PFSK-1 (cell line): ENCODE measurements around the gene PODXL2.

Source experiments
- FOXP2 ChIP-seq: optimal IDR thresholded peaks from 2 replicates; pipeline ENCODE3; 2011; ENCODE audit warnings: borderline replicate concordance, control low read depth, inconsistent platforms; ENCODE audit not compliant: insufficient read depth; ENCODE audit errors: extremely low read length, extremely low read depth
- POLR2AphosphoS5 ChIP-seq: IDR thresholded peaks from 2 replicates; pipeline ENCODE4 v1.6.1; 2012; ENCODE audit warnings: low read depth, mild to moderate bottlenecking, control low read depth, low read length, moderate library complexity
- SIN3A ChIP-seq: IDR thresholded peaks from 2 replicates; pipeline ENCODE4 v1.6.1; 2012; ENCODE audit warnings: mild to moderate bottlenecking, low read length, moderate library complexity, borderline replicate concordance; ENCODE audit not compliant: insufficient read depth
- TAF1 ChIP-seq: IDR thresholded peaks from 2 replicates; pipeline ENCODE4 v1.6.1; 2012; ENCODE audit warnings: low read length, control low read depth, borderline replicate concordance; ENCODE audit not compliant: insufficient read depth
- TF ChIP-seq, protein P1 (sequence below), 2 experiments: IDR thresholded peaks; 2 replicates each; pipeline versions ENCODE4 v1.6.1 to v1.8.0; 2011 to 2012; ENCODE audit warnings: low read depth in 2 of 2, low read length in 2 of 2, control low read depth in 1 of 2, inconsistent platforms in 1 of 2, mild to moderate bottlenecking in 1 of 2, moderate library complexity in 1 of 2; ENCODE audit not compliant: insufficient read depth in 1 of 2

Gene PODXL2

DNA sequence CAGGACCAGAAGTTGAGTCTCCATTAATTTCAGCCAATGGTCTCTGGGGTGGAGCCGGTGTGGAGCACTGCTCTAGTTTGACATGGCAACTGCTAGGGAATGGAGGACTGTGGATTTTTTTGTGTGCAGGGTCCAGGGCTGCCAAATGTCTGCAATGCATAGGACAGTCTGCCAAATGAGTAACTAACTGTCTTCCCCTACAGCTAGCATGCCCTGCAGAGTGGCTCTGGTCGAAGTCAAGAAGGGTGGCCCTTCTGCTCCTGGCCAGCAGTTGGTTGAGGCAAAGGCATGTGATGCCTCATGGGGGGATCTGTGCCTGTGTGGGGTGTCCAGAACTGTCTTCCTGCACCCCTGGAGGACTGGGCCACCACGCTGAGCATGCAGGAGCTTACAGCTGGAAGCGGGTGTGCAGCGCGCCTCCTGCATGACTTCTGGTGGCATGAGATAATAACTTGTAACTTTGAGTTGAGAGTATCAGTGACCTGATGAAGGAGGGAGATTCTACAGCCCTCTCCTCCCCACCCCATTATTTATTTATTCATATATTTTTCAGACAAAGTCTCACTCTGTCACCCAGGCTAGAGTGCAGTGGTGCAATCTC, 43.1 kb upstream of the PODXL2 start:
- TF ChIP-seq SIN3A, result no peak
- TF ChIP-seq POLR2AphosphoS5, result no peak
- no peak for TF ChIP-seq FOXP2
- TF ChIP-seq, protein P1, sequence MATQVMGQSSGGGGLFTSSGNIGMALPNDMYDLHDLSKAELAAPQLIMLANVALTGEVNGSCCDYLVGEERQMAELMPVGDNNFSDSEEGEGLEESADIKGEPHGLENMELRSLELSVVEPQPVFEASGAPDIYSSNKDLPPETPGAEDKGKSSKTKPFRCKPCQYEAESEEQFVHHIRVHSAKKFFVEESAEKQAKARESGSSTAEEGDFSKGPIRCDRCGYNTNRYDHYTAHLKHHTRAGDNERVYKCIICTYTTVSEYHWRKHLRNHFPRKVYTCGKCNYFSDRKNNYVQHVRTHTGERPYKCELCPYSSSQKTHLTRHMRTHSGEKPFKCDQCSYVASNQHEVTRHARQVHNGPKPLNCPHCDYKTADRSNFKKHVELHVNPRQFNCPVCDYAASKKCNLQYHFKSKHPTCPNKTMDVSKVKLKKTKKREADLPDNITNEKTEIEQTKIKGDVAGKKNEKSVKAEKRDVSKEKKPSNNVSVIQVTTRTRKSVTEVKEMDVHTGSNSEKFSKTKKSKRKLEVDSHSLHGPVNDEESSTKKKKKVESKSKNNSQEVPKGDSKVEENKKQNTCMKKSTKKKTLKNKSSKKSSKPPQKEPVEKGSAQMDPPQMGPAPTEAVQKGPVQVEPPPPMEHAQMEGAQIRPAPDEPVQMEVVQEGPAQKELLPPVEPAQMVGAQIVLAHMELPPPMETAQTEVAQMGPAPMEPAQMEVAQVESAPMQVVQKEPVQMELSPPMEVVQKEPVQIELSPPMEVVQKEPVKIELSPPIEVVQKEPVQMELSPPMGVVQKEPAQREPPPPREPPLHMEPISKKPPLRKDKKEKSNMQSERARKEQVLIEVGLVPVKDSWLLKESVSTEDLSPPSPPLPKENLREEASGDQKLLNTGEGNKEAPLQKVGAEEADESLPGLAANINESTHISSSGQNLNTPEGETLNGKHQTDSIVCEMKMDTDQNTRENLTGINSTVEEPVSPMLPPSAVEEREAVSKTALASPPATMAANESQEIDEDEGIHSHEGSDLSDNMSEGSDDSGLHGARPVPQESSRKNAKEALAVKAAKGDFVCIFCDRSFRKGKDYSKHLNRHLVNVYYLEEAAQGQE (IDR thresholded peaks at IDR 0.05; ENCODE audit: insufficient read depth in 1 of 2, low read depth in 2 of 2, low read length in 2 of 2), result no peak
- no peak for TF ChIP-seq TAF1

DNA sequence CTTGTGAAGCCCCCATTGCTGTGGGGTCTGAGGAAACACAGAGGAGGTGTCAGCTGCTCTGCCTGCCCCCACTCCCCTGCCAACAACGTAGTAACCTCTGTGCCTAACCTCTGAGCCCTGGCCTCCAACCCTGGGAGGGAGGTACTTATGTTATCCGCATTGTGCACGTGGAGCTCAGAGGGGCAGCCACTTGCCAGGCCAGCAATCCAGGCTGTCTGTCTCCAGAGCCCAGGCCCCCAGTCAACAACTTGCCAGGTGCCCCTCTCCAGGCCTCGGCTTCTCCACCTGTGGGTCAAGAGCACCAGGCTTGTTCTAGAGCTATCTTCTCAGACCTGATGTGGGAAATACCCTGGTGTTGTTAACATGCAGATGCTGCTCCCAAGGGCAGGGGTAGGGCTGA, 41.1 kb upstream of the PODXL2 start:
- TF ChIP-seq POLR2AphosphoS5, result no peak

DNA sequence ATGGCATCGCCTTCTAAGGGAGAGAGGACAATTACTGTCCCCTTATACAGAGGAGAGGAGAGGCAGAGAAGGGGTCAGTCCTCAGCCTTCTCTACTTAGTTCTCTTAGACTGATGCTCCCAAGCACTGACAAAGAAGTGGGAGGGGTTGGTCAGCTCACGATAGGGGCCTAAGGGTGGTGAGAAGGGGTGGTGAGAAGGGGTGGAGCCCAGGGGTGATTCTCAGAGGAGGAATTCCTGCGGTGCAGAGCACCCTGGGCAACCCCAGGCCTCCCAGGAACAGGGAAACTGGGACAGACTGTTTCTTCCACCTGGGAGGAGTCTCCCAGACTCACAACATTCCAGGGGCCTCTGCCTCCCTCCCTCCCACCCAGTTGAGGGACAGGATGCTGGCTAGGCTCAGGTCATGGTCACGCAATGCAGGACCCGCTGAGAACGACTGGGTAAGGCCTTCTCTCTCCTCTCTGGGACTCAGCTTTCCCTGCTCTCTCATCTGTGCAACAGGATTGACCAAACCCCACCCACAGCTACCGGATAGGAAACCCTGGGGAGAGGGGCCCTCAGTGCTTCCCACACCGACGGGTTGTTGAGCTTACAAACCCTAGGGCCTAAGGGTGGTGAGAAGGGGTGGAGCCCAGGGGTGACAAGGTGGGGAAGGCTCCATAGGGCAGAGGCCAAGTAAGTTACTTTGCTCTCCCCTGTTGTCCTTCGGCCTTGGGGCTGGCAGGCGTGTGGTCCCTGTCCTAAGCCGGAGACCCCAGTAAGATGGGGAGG, 40.0 kb upstream of the PODXL2 start:
- TF ChIP-seq FOXP2 (no peak), POLR2AphosphoS5 (no peak), TAF1 (no peak)

DNA sequence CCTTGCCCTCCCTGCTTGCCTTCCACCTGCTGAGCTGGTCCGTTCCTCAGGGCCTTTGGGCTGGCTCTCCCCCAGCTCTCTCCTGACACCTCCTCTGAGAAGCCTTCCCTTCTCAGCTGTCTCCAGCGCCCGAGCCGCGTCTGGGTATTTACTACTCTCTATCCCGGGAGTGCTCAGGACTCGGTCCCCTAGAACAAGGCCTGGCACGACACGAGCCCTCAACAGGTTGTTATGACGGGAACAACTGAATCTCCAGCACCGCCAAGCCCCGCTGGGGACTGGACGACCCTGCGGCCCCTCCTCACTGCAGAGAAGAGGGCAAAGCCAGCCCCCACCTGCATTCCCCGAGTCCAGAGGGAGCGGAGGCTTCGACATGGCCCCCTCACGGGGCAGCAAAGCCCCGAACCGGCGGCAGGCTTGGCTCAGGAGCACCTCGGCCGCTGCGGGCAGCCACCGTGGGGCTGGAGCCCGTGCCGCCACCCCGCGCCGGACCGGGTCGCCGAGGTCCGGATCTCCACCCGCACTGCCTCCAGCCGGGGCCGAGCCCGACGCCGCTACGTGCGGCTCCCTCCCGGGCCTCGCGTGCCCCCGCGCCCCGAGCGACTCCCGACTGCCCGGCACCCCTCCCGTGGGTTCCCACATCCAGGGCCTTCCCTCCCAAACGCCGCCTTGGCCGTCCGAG, 39.2 kb upstream of the PODXL2 start:
- TF ChIP-seq POLR2AphosphoS5 (no peak), TAF1 (no peak), SIN3A (no peak), FOXP2 (no peak)
- TF ChIP-seq, protein P1 (IDR thresholded peaks at IDR 0.05; ENCODE audit: insufficient read depth in 1 of 2, low read depth in 2 of 2, low read length in 2 of 2), result no peak

DNA sequence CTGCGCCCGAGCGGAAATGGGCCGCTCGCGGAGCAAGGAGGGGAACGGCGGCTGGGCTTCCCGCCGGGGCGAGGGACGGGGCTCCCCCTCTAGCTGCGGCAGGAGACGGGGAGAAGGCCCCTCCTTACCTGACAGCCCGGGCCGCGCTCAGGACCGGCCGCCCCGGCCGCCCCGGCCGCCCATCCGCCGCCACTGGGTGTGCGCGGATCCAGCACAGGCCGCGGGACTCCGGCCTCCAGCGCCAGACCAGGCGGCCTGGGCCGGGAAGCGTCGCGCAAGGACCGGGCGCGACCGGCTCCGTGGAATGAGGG, 38.7 kb upstream of the PODXL2 start:
- TF ChIP-seq POLR2AphosphoS5 (no peak), FOXP2 (no peak), SIN3A (no peak), TAF1 (no peak)
- TF ChIP-seq, protein P1 (IDR thresholded peaks at IDR 0.05; ENCODE audit: insufficient read depth in 1 of 2, low read depth in 2 of 2, low read length in 2 of 2), result no peak
